Measurements from ENCODE around the gene SLC16A3.

DNA sequence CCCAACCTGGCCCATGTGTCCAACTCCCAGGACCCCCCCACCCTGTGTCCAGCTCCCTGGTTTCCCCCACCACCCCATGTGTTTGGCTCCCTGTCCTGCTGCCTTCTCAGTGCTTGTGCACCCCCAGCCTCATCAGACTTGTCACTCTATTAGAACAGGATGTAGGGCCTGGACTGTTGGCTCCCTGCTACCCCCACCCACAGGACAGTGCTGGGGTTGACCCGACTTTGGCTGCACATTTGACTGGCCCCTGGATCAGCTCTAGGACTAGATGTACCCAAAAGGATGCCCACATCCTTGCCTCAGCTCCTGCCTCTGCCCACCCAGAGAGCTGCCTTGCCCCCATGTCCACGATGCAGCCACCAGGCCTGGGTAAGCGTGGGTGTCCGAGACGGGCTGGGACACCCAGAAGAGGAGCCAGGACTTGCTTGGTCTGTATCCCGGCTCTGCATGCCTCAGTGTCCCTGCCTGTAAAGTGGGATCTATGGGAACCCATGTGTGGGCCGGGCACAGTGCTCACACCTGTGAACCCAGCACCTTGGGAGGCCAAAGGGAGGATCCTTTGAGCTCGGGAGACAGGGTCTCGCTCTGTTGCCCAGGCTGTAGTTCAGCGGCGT is 14.7 kb upstream of the SLC16A3 start:
- TF ChIP-seq, protein P1, sequence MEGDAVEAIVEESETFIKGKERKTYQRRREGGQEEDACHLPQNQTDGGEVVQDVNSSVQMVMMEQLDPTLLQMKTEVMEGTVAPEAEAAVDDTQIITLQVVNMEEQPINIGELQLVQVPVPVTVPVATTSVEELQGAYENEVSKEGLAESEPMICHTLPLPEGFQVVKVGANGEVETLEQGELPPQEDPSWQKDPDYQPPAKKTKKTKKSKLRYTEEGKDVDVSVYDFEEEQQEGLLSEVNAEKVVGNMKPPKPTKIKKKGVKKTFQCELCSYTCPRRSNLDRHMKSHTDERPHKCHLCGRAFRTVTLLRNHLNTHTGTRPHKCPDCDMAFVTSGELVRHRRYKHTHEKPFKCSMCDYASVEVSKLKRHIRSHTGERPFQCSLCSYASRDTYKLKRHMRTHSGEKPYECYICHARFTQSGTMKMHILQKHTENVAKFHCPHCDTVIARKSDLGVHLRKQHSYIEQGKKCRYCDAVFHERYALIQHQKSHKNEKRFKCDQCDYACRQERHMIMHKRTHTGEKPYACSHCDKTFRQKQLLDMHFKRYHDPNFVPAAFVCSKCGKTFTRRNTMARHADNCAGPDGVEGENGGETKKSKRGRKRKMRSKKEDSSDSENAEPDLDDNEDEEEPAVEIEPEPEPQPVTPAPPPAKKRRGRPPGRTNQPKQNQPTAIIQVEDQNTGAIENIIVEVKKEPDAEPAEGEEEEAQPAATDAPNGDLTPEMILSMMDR (IDR thresholded peaks at IDR 0.05): no peak
- TF ChIP-seq POLR2A (IDR thresholded peaks at IDR 0.05): no peak

Data from esophagus squamous epithelium (tissue), 4 donors.